Non-pigmented ciliary epithelial cell (primary cell): Measurements from ENCODE around the gene TOMM5.
"Not testable (repeated sequence)": the region's sequence is repeated elsewhere in the genome, so short reads cannot be mapped to it uniquely, and the experiment has no call there.

Source experiments
- DNase-seq: peaks from one replicate; pipeline ENCODE4 v3.0.0-alpha.2; 2010; ENCODE audit warnings: low read depth

Gene TOMM5

DNA sequence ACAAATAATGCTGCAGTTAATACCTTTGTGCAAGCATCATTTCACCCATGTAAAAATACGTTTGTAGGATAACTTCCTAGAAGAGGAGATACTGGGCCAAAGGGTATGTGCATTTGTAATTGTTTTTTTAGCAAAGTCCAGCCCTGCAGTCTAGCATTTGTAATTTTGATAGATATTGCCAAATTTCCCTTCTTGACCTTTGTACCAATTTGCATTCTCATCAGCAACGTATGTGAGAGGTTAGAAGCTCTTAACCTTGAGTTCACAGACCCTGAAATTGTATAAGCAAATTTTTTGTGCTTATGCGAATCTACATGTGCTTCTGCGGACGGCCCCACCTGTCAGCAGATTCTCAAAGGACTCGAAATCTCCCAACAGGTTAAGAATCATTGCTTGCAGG lies 18.6 kb upstream of the TOMM5 start:
- DNase-seq, result no peak

GRCh38 chr9:37609735-37610397 lies 17.5 kb upstream of the TOMM5 start:
- no peak for DNase-seq

DNA sequence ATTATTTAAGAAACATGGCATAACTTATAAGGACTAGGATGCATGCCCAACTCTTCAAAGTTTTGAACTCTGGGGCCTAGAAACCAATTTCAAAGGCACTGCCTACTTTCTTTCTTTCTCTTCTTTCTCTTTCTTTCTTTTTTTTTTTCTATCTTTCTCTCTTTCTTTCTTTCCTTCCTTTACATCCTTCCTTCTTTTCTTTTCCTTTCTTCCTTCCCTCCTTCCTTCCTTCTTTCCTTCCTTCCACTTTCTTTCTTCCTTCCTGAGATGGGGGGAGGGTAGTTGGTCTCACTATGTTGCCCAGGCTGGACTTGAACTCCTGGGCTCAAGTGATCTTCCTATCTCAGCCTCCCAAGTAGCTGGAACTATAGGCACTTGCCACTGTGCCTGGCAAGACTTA lies 15.9 kb upstream of the TOMM5 start:
- DNase-seq, result no peak

GRCh38 chr9:37604296-37604695 lies 11.9 kb upstream of the TOMM5 start:
- DNase-seq, result no peak

- DNase-seq, result no peak
Measured at GRCh38 chr9:37602817-37603216, 10.4 kb upstream of the TOMM5 start.

GRCh38 chr9:37602061-37602460 lies 9.7 kb upstream of the TOMM5 start:
- DNase-seq, result not testable (repeated sequence)

- DNase-seq, result no peak
Measured at GRCh38 chr9:37596504-37596903, 4.1 kb upstream of the TOMM5 start.

- no peak for DNase-seq
Measured at GRCh38 chr9:37593883-37594448, 1.6 kb upstream of the TOMM5 start.

DNA sequence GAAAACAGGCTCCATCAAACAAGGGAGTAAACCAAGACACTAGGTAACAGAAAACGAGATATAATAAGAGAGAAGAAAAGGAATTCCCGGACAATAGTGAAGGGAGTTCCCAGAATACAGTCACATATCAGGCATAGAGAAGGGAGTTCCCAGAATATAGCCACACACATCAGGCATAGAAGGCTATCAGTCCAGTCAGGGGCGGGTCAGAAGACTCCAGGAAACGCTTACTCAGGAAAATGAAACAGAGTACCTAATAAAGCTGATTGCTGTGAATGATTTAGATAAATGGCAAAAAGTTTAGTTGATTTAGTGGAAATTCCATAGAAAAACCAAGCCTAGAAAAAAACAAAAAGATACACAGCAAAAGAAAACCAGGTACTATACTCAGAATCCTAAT lies 4.9 kb downstream of the TOMM5 start:
- no peak for DNase-seq

DNA sequence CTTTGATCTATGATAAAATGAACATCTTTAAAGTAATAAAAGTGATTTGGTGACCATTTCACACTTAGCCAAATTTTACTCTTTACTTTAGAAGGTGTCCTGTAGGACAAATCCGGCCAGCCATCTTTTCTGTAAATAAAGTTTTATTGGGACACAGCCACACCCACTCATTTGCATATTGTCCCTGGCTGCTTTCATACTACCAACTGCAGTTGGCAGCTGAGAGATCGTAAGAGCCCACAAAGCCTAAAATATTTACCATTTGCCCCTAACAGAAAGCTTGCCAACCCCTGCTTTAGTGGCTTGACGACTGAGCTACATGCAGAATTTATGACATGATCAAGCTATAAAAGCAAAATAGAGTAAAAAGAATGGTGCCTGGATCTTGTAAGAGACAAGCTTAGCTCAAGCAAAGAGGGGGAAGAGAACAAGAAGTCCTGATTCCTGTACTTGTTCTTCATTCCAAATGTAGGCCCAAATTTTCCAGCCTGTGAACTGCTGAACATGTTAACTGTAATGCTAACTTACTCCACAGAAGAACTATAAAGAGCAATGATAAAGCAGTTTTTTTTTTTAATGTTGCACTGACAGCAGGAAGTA lies 8.8 kb downstream of the TOMM5 start:
- DNase-seq, result no peak

DNA sequence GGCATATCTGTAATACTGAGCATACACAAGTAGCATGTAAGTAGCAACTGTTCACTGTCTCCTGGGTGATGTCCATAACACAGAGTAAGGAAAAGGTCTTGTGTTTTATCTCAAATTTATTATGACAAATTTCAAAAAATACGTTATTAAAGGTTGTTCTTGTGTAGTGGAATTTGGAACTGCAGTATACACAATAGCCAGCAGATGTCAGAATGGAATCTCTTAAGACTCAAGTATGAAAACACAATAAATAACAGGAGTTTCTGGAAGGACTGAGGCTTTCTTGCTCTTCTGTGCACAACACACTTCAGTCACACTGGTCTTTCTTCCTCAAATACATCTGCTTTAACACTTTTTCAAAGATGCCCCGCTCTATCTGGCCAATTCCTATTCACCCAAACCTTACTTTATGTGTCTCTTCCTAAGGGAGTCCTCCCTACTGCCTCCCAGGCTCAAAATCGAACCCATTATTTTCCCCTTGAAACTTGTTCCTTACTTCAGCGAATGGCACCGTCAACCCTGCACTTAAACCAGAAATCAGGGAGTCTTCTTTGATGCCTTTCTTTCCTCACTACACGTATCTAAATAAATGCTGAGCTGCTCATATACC lies 9.7 kb downstream of the TOMM5 start:
- peak; percentile 49 for DNase-seq

DNA sequence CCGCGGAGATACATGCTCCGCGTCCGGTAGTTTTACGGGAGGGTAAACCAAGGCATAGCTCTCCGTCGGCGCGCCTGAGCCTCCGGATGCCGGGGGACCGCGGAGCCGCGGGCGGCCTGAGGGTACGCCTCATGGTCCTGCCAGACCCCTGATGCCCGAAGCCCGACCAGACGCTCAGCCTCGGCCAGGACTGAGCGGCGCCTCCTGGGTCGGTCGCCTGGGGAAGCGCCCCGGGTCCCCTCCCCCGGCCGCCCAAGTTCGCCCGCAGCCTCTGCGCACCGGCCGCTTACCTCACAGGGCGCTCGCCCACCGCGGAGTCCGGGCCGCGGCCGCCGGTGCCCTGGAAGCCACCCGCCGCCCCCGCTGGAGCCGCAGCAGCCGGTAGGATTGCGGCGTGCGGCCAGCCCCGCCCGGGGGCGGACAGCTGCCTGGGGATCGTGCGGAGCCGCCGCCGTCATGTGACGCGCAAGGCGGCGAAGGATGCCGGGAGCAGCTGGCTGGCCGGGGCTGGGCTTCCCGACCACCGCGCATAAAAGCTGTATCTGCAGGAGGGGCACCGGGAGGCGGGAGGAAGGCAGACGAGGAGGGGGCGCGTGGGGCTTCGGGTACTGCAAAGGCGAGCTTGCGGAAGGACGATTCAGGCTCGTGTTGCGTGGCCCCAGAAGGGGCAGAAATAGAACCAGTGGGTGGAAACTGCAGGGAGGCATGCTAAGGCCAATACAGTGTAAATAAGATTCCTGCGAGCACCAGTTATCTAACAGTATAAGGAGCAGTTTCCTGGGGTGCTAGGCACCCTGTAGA lies 16.3 kb downstream of the TOMM5 start, which contains the start of gene FBXO10:
Gene FBXO10, minus strand, starts transcription at position 460 of the 801 bp plus-strand sequence. CDS start 34,612 bp downstream, outside the sequence.
- no peak for DNase-seq

GRCh38 chr9:37575511-37575914 lies 16.9 kb downstream of the TOMM5 start:
- DNase-seq, result no peak

DNA sequence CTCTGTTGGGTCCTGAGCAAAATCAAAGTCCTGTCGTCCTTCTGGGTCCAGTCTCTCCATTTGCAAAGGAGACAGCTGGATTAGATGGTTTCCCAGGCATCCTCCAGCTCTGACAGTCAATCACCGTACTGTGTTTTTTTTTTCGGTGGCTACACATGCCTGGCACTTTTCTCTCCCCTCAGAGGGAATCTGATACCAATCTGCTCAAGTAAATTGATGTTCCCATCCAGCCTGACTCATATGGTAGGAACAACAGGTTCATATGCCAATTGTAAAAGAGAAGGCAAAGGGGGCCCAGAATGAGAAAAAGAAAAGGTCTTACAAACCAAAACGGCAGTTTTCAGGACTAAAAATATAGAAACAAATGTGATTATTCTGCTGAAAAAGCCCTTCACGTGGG lies 17.4 kb downstream of the TOMM5 start:
- DNase-seq, result no peak

- DNase-seq, result no peak
Measured at GRCh38 chr9:37574241-37574721, 18.1 kb downstream of the TOMM5 start.

DNA sequence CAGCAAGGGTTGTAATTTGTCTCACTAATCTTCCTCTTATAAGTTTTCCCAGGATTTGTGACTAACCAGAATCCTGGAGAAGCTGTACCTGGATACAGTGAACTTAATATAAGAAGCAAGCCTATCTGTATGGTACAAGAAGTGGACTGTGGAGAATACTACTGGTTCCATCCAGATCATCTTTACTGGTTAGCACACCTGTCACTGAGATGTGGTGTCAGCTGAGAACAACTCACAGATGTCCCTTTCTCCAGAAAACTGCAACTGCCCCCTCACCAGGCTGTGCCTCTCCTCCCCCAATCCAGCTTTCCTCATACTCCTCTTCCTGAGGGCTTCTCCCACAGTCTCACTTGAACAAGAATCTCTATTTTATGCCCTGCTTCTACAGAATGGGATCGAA lies 21.1 kb downstream of the TOMM5 start:
- no peak for DNase-seq

GRCh38 chr9:37566716-37567115 lies 25.7 kb downstream of the TOMM5 start:
- no peak for DNase-seq

DNA sequence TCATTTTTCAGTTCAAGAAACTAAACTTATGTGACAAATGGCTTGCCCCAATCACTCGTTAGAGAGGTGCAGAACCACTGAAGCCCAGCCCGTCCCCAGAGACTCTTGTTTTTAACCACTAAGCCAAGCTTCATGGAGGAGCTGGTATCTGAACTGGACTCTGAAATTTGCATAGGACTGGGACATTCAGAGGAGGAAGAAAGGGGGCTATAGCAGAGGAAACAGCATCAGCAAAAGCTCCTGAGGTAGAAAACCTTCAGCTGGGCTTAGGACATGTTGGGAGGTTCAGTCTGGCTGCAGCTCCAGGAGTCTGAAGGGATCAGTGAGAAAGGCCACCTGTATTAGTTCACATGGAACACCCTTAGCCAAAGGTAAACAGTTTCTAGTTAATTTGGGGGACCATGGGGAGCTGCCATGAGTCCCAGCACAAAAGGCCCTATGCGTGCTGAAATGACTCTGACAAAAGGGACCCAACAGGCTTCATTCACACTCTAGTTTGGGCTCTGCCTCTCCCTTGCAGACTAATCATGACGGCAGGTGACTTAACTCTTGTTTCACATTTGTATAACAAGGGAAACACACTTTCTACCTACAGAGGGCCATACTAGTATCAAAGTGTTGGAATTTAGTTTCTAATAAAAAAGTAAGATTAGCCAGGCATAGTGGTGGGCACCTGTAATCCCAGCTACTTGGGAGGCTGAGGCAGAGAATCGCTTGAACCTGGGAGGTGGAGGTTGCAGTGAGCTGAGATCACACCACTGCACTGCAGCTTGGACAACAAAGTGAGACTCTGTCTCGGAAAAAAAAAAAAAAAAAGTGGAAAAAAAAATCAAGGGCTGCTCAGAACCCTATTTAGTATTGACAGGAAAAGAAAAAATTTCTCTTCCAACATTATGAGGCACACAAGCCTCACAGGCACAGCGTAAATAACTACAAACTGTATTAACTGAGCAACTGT lies 26.5 kb downstream of the TOMM5 start:
- DNase-seq, result no peak

- no peak for DNase-seq
Measured at GRCh38 chr9:37564916-37565315, 27.5 kb downstream of the TOMM5 start.

DNA sequence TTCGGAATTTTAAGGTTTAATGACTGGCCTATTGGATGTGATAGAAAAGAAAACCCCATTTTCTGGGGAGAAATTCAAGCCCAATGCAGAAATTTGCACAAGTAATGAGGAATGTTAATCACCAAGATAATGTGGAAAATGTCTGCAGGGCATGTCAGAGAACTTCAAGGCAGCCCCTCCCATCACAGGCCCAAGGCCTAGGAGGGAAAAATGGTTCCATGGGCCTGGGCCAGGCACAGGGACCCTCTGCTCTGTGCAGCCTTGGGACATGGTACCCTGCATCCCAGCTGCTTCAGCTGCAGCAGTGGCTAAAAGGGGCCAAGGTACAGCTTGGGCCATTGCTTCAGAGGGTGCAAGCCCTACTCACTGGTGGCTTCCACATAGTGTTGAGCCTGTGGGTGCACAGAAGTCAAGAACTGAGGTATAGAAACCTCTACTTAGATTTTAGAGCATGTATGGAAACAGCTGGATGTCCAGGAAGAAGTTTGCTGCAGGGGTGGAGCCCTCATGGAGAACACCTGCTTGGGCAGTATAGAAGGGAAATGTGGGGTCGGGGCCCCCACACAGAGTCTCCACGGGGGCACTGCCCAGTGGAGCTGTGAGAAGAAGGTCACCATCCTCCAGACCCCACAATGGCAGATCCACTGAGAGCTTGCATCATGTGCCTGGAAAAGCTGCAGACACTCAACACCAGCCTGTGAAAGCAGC lies 28.4 kb downstream of the TOMM5 start:
- no peak for DNase-seq
